Uterus (tissue), 4 donors: Measurements from ENCODE around the gene TEAD4. TPM values are rescaled to one million over a fixed set of nuclear protein-coding genes. Genes with fewer than 3 reads are reported as not detected.

Experiments used
- DNase-seq, 2 donors: peaks; one replicate each; pipeline ENCODE4 v3.0.0-alpha.2; 2019 to 2020
- H3K27ac ChIP-seq, 2 donors: fragments of 200-600 bp; sonication (generic); 1 replicate in 1 of 2; 2 replicates in 1 of 2; pipeline ENCODE4 v1.5.1; 2016 to 2018
- H3K27me3 ChIP-seq, 2 donors: fragments of 200-600 bp; sonication (generic); one replicate each; pipeline ENCODE4 v1.5.1; 2018 to 2019; ENCODE audit warnings: control low read depth in 1 of 2
- H3K36me3 ChIP-seq, 2 donors: fragments of 200-600 bp; sonication (generic); one replicate each; pipeline ENCODE4 v1.5.1; 2019; ENCODE audit warnings: control low read depth in 1 of 2
- H3K4me1 ChIP-seq, 2 donors: fragments of 200-600 bp; sonication (generic); one replicate each; pipeline ENCODE4 v1.5.1; 2018 to 2019; ENCODE audit warnings: control low read depth in 1 of 2
- H3K4me3 ChIP-seq, 2 donors: fragments of 200-600 bp; sonication (generic); 1 replicate in 1 of 2; 2 replicates in 1 of 2; pipeline ENCODE4 v1.5.1; 2018 to 2019; ENCODE audit warnings: mild to moderate bottlenecking in 1 of 2
- H3K9me3 ChIP-seq, 2 donors: fragments of 200-600 bp; sonication (generic); one replicate each; pipeline ENCODE4 v1.5.1; 2019; ENCODE audit warnings: control low read depth in 1 of 2
- CTCF ChIP-seq, 4 experiments: fragments of 200-600 bp in 2 of 4; fragments of 450-650 bp in 2 of 4; sonication (generic) in 2 of 4; IDR thresholded peaks; one replicate each; pipeline ENCODE4 v1.5.1; 2016 to 2019; ENCODE audit warnings: antibody characterized with exemption in 4 of 4, mild to moderate bottlenecking in 2 of 4, moderate library complexity in 1 of 4
- POLR2A ChIP-seq, 2 donors: fragments of 450-650 bp; IDR thresholded peaks; one replicate each; pipeline ENCODE4 v1.6.1; 2016; ENCODE audit warnings: antibody characterized with exemption in 2 of 2, mild to moderate bottlenecking in 1 of 2, moderate library complexity in 1 of 2
- intact Hi-C: fragments of 100-400 bp; cut with DNase I; formaldehyde crosslinking; loops from one replicate; pipeline ENCODE4 v1.15.1; 2023; ENCODE audit warnings: low total_unique reads
- total RNA-seq, 4 donors: library from RNA; depleted of rRNA in 3 of 4; stranded (reverse); fragments of >200 nt in 3 of 4; gene quantifications; one replicate each; pipeline versions ENCODE4 v1.1.0 to v1.2.4, GENCODE V29; 2014 to 2023
- donor health status: DM: yes; HTN: yes; CAD: no.

The TEAD4 gene
- total RNA-seq, 4 donors from 2014 or later: 1.3 to 33.8 (median 14.9) TPM

GRCh38 chr12:2992724-2993123 is 33.5 kb downstream of the TEAD4 start:
- H3K27me3 ChIP-seq: no peaks in the 10 kb centered on the region
- H3K9me3 ChIP-seq: no peaks in the 10 kb centered on the region
- H3K36me3 ChIP-seq: no peaks in the 10 kb centered on the region
- no peaks in the 10 kb centered on the region for H3K4me1 ChIP-seq
- no peak overlapping the region for H3K4me3 ChIP-seq
- TF ChIP-seq POLR2A (IDR thresholded peaks at IDR 0.05): no peak
- intact Hi-C loops: no loop called here
- H3K27ac ChIP-seq: no peak overlapping the region
- no peak for DNase-seq

GRCh38 chr12:2997989-2998670 is 38.9 kb downstream of the TEAD4 start:
- no peaks in the 10 kb centered on the region for H3K9me3 ChIP-seq
- peak overlapping the region; percentile 86 to 91 for H3K27ac ChIP-seq
- H3K36me3 ChIP-seq: no peaks in the 10 kb centered on the region
- H3K27me3 ChIP-seq: no peaks in the 10 kb centered on the region
- TF ChIP-seq CTCF (IDR thresholded peaks at IDR 0.05) (no peak), POLR2A (IDR thresholded peaks at IDR 0.05) (no peak)
- no peak overlapping the region for H3K4me3 ChIP-seq
- no peaks in the 10 kb centered on the region for H3K4me1 ChIP-seq
- intact Hi-C loops: no loop called here
- peak; percentile 37 to 49 for DNase-seq

GRCh38 chr12:2998789-2999264 is 39.6 kb downstream of the TEAD4 start:
- peak in 1 of 2 donors; percentile 46 for TF ChIP-seq POLR2A (IDR thresholded peaks at IDR 0.05)
- no peak for TF ChIP-seq CTCF (IDR thresholded peaks at IDR 0.05)
- no peak overlapping the region for H3K4me3 ChIP-seq
- intact Hi-C loops: no loop called here
- no peaks in the 10 kb centered on the region for H3K4me1 ChIP-seq
- H3K9me3 ChIP-seq: no peaks in the 10 kb centered on the region
- H3K36me3 ChIP-seq: no peaks in the 10 kb centered on the region
- peak overlapping the region; percentile 86 to 91 for H3K27ac ChIP-seq
- H3K27me3 ChIP-seq: no peaks in the 10 kb centered on the region
- DNase-seq: peak; percentile 86 to 93

- intact Hi-C loops: no loop called here
- Histone ChIP-seq H3K4me1 (no peaks in the 10 kb centered on the region), H3K4me3 (no peak overlapping the region), H3K27ac (peak overlapping the region; percentile 86 to 91), H3K36me3 (no peaks in the 10 kb centered on the region), H3K9me3 (no peaks in the 10 kb centered on the region), H3K27me3 (no peaks in the 10 kb centered on the region)
- peak; percentile 48 to 59 for DNase-seq
- TF ChIP-seq POLR2A (IDR thresholded peaks at IDR 0.05): no peak
- TF ChIP-seq CTCF (IDR thresholded peaks at IDR 0.05): no peak
Measured at GRCh38 chr12:2999265-2999841, 40.2 kb downstream of the TEAD4 start.

- intact Hi-C loops: no loop called here
- H3K4me3 ChIP-seq: no peak overlapping the region
- H3K4me1 ChIP-seq: no peaks in the 10 kb centered on the region
- peak overlapping the region in 1 of 2 donors; percentile 91 for H3K27ac ChIP-seq
- DNase-seq: no peak
- no peaks in the 10 kb centered on the region for H3K9me3 ChIP-seq
- no peaks in the 10 kb centered on the region for H3K36me3 ChIP-seq
- TF ChIP-seq CTCF (IDR thresholded peaks at IDR 0.05): no peak
- TF ChIP-seq POLR2A (IDR thresholded peaks at IDR 0.05): no peak
- no peaks in the 10 kb centered on the region for H3K27me3 ChIP-seq
Measured at GRCh38 chr12:3000548-3001275, 41.5 kb downstream of the TEAD4 start.
